OCI-LY3 (cell line): Measurements from ENCODE around the gene CD300LB.

Experiments used
- H2AFZ ChIP-seq: fragments of 200-600, 300-600 bp; shearing (Covaris generic); 2 replicates; pipeline ENCODE4 v1.6.0; 2014; ENCODE audit warnings: antibody characterized with exemption, low read depth, low read length
- H3K27ac ChIP-seq: fragments of 200-600, 300-600 bp; sonication (generic); 2 replicates; pipeline ENCODE4 v1.5.1; 2014; ENCODE audit warnings: mild to moderate bottlenecking, low read length, moderate library complexity, mixed read lengths
- H3K27me3 ChIP-seq: fragments of 200-600, 300-600 bp; sonication (generic); 2 replicates; pipeline ENCODE4 v1.6.1; 2014; ENCODE audit warnings: low read depth, low read length, mixed read lengths
- H3K36me3 ChIP-seq: fragments of 200-600, 300-600 bp; sonication (generic); replicated peaks from 2 replicates; pipeline ENCODE3; 2014; ENCODE audit warnings: low read depth, low read length, mixed read lengths
- H3K4me1 ChIP-seq: fragments of 300-600, 200-600 bp; sonication (generic); 2 replicates; pipeline ENCODE4 v1.6.1; 2014; ENCODE audit warnings: low read length, mixed read lengths
- H3K4me2 ChIP-seq: fragments of 200-600, 300-600 bp; sonication (generic); 2 replicates; pipeline ENCODE4 v1.6.1; 2014; ENCODE audit warnings: low read length, mixed read lengths
- H3K4me3 ChIP-seq: fragments of 300-600, 200-600 bp; sonication (generic); 2 replicates; pipeline ENCODE4 v1.5.1; 2014; ENCODE audit warnings: antibody characterized with exemption, mild to moderate bottlenecking, low read length, moderate library complexity
- H3K79me2 ChIP-seq: fragments of 300-600, 200-600 bp; shearing (Covaris generic); 2 replicates; pipeline ENCODE4 v1.6.1; 2014; ENCODE audit warnings: mild to moderate bottlenecking, low read length, mixed read lengths
- H3K9ac ChIP-seq: fragments of 300-600, 200-600 bp; shearing (Covaris generic); 2 replicates; pipeline ENCODE4 v1.6.0; 2014; ENCODE audit warnings: mild to moderate bottlenecking, low read length, moderate library complexity
- H3K9me3 ChIP-seq: fragments of 200-600, 300-600 bp; shearing (Covaris generic); 2 replicates; pipeline ENCODE4 v1.6.1; 2014; ENCODE audit warnings: low read length, mixed read lengths; ENCODE audit not compliant: insufficient read depth
- H4K20me1 ChIP-seq: fragments of 200-600, 300-600 bp; sonication (generic); 2 replicates; pipeline ENCODE4 v1.6.1; 2016; ENCODE audit warnings: low read length, mixed read lengths; ENCODE audit not compliant: insufficient read depth
- EZH2phosphoT487 ChIP-seq: fragments of 200-600 bp; shearing (Covaris generic); IDR thresholded peaks from 2 replicates; pipeline ENCODE4 v1.6.1; 2018; ENCODE audit warnings: antibody characterized with exemption, mixed run types, low read depth
- TF ChIP-seq, protein P1 (sequence below): fragments of 200-600, 300-600 bp; sonication (generic); IDR thresholded peaks from 2 replicates; pipeline ENCODE4 v1.5.1; 2014; ENCODE audit warnings: antibody characterized with exemption, low read length, low read depth

CD300LB gene

DNA sequence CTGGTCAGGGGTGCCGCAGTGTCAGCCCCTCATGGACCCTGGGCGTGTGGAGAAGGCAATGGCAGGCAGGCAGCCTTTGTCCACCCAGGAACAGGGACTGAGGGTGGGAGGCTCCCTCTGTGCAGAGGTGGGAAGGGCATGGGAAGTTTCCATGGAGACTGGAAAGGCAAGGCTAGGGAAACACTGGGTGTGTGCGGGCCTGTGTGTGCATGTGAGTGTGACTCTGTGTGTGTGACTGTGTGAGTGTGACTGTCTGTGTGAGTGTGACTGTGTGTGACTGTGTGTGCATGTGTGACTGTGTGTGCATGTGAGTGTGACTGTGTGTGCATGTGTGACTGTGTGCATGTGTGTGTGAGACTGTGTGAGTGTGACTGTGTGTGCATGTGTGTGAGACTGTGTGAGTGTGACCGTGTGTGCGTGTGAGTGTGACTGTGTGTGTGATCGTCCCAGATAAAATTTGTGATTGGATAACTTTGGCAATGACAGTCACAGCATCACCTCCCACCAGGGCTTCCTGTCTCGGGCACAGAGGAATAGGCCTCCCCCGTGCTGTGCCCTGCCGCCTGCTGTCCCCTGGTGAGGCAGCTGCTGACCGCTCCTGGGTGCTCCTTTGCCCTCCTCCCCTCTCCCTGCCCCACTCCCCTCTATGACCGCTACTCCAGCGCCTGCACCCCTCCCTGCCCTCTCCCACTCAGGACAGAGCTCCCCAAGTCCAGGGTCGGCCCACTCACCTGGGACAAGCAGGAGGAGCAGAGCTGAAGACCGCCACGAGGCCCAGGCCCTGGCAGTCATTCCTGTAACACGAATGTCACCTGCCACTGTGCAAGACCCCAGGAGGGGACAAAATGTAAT lies 13.9 kb upstream of the CD300LB start:
- Histone ChIP-seq H3K27me3 (peaks cover 11% of the 10 kb centered on the region), H4K20me1 (no peaks in the 10 kb centered on the region), H3K27ac (no peak overlapping the region), H3K9me3 (no peaks in the 10 kb centered on the region), H3K4me2 (peak overlapping the region; percentile 38), H3K4me1 (peaks cover 23% of the 10 kb centered on the region), H3K36me3 (no peaks in the 10 kb centered on the region), H2AFZ (0 out of 2 replicates have a peak overlapping the region, but pooled peaks have one; percentile 72), H3K4me3 (peak overlapping the region; percentile 38; the same call in 1 of the 2 replicates), H3K79me2 (no peaks in the 10 kb centered on the region), H3K9ac (no peak overlapping the region)
- TF ChIP-seq EZH2phosphoT487, result no peak
- TF ChIP-seq, protein P1, sequence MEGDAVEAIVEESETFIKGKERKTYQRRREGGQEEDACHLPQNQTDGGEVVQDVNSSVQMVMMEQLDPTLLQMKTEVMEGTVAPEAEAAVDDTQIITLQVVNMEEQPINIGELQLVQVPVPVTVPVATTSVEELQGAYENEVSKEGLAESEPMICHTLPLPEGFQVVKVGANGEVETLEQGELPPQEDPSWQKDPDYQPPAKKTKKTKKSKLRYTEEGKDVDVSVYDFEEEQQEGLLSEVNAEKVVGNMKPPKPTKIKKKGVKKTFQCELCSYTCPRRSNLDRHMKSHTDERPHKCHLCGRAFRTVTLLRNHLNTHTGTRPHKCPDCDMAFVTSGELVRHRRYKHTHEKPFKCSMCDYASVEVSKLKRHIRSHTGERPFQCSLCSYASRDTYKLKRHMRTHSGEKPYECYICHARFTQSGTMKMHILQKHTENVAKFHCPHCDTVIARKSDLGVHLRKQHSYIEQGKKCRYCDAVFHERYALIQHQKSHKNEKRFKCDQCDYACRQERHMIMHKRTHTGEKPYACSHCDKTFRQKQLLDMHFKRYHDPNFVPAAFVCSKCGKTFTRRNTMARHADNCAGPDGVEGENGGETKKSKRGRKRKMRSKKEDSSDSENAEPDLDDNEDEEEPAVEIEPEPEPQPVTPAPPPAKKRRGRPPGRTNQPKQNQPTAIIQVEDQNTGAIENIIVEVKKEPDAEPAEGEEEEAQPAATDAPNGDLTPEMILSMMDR, result no peak

DNA sequence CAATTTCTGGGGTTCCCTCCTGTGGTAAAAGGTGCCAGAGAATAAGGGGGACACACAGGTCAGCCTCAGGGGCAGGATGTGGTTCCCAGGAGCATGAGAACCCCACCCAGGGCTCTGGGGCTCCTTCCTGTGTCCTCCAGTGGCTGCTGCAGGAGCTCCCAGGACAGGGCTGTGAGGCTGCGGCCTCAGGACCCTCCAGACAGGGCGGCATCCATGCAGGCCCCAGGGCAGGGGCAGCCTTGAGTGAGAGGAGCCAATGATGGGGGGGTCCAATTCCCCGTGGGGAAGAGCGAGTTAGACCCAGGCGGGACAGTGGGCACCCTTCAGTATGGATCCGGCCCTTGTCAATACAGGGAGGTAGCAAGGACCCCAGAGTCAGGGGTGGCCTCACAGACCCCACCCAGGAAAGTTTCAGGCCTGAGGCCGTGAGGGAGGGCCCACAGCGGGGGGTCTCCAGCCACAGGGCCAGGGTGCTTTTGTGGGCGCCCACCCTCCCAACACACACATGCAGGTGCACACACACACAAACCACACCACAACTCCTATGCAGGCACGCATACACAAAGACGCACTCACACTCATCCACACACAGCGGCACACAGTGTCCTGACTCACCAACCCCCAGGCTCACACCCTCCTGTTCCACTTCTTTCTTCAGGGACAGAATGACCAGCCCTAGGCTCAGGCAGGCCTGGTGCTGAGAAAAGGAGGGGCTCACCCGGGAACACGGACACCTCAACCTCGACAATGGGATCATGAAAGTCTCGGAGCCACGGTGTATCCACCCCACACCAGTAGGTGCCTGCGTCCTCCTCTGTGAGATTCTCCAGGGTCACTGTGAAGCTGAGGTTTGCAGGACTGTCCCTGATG lies 12.9 kb upstream of the CD300LB start:
- Histone ChIP-seq H3K79me2 (no peaks in the 10 kb centered on the region), H2AFZ (no peak overlapping the region), H3K4me2 (no peak overlapping the region), H3K27ac (no peak overlapping the region), H3K4me3 (no peak overlapping the region), H3K27me3 (peaks cover 15% of the 10 kb centered on the region), H3K4me1 (peaks cover 23% of the 10 kb centered on the region), H3K9me3 (no peaks in the 10 kb centered on the region), H3K36me3 (no peaks in the 10 kb centered on the region), H4K20me1 (no peaks in the 10 kb centered on the region), H3K9ac (no peak overlapping the region)
- no peak for TF ChIP-seq EZH2phosphoT487
- TF ChIP-seq, protein P1, result no peak

DNA sequence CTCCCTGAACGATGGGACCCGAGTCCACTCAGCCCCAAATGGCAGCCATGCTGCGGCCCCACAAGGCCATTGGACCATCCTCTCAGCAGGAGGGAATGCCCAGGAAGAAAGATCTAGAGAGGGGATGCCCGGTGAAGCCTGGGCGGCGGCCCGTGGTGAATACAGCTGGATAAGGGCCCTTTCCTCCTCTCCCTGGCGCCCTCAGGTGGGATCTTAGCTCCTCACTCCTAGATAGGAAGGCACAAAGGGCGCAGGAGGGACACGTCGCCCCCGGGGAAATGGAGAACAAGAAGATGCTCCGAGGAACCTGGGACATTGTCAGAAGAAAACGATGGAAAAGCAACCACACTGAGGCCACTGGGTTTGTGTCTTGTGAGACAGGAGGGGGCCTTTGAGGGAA lies 12.1 kb upstream of the CD300LB start:
- H2AFZ ChIP-seq, result no peak overlapping the region
- no peak overlapping the region for H3K4me2 ChIP-seq
- TF ChIP-seq, protein P1, result no peak
- TF ChIP-seq EZH2phosphoT487, result no peak
- H4K20me1 ChIP-seq, result no peaks in the 10 kb centered on the region
- peaks cover 23% of the 10 kb centered on the region for H3K4me1 ChIP-seq
- no peaks in the 10 kb centered on the region for H3K79me2 ChIP-seq
- peaks cover 15% of the 10 kb centered on the region for H3K27me3 ChIP-seq
- no peaks in the 10 kb centered on the region for H3K36me3 ChIP-seq
- H3K9ac ChIP-seq, result no peak overlapping the region
- H3K9me3 ChIP-seq, result no peaks in the 10 kb centered on the region
- no peak overlapping the region for H3K4me3 ChIP-seq
- H3K27ac ChIP-seq, result no peak overlapping the region
